Activated T-cell treated with anti-CD3 and anti-CD28 coated beads, Interleukin-2, amount 50 U/mL, for 4 hours (primary cell): ENCODE data around the gene SOCS6. TPM values are rescaled to one million over a fixed set of nuclear protein-coding genes. Genes with fewer than 3 reads are reported as not detected.
"Not testable (repeated sequence)": the region's sequence is repeated elsewhere in the genome, so short reads cannot be mapped to it uniquely, and the experiment has no call there.

ENCODE experiments used
- ATAC-seq, 2 donors: fragments of 200-7000 bp; cut with Tn5 transposase; one replicate each; pipeline ENCODE4 v1.10.0; 2021
- DNase-seq: peaks from one replicate; pipeline ENCODE4 v3.0.0-alpha.2; 2020
- H3K27me3 Mint-ChIP-seq: one replicate; pipeline ENCODE4 v1.8.0; 2021; ENCODE audit warnings: low read depth, mixed read lengths
- H3K36me3 Mint-ChIP-seq: one replicate; pipeline ENCODE4 v1.8.0; 2022; ENCODE audit warnings: mixed read lengths; ENCODE audit not compliant: insufficient read depth
- H3K4me1 Mint-ChIP-seq: one replicate; pipeline ENCODE4 v1.8.0; 2021; ENCODE audit warnings: low read depth, mixed read lengths
- H3K4me3 Mint-ChIP-seq: one replicate; pipeline ENCODE4 v1.8.0; 2021; ENCODE audit warnings: mild to moderate bottlenecking, moderate library complexity, mixed read lengths
- H3K9me3 Mint-ChIP-seq: one replicate; pipeline ENCODE4 v1.8.0; 2021; ENCODE audit warnings: mixed read lengths
- total RNA-seq, 3 donors: library from RNA; stranded (reverse); gene quantifications; one replicate each; pipeline ENCODE4 v1.2.1, GENCODE V29; 2021

SOCS6 gene
- total RNA-seq, 3 donors from 2014 or later: 0.63 to 0.81 (median 0.79) TPM

DNA sequence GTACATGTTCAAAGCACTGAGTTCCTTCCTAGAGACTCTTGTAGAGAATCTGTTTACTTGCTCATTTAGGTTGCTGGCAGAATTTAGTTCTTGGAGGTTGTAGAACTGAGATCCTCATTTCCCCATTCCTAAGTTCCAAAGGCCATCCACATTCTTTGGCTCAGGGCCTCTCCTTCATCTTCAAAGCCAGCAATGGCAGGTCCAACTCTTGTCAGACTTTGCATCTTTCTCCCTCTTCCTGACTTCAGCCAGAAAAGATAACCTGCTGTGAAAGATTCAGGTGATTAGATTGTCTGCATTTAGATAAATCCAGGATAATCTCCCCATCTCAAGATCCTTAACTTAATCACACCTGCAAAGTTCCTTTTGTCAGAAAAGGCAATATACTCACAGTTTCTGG, 51.1 kb downstream of the SOCS6 start:
- ATAC-seq: no peak
- peaks cover 2% of the 10 kb centered on the region for H3K9me3 Mint-ChIP-seq
- H3K36me3 Mint-ChIP-seq: no peaks in the 10 kb centered on the region
- H3K4me3 Mint-ChIP-seq: no peak overlapping the region
- no peaks in the 10 kb centered on the region for H3K27me3 Mint-ChIP-seq
- no peaks in the 10 kb centered on the region for H3K4me1 Mint-ChIP-seq
- DNase-seq: no peak

DNA sequence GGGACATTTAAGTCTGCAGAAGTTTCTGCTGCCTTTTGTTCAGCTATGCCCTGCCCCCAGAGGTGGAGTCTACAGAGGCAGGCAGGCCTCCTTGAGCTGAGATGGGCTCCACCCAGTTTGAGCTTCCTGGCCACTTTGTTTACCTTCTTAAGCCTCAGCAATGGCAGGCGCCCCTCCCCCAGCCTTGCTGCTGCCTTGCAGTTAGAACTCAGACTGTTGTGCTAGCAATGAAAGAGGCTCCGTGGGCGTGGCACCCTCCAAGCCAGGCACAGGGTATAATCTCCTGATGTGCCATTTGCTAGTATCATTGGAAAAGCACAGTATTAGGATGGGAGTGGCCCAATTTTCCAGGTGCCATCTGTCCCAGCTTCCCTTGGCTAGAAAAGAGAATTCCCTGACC, 59.6 kb downstream of the SOCS6 start:
- H3K9me3 Mint-ChIP-seq, H3K4me3 Mint-ChIP-seq, H3K27me3 Mint-ChIP-seq, DNase-seq, H3K4me1 Mint-ChIP-seq, ATAC-seq, H3K36me3 Mint-ChIP-seq: not testable (repeated sequence)

DNA sequence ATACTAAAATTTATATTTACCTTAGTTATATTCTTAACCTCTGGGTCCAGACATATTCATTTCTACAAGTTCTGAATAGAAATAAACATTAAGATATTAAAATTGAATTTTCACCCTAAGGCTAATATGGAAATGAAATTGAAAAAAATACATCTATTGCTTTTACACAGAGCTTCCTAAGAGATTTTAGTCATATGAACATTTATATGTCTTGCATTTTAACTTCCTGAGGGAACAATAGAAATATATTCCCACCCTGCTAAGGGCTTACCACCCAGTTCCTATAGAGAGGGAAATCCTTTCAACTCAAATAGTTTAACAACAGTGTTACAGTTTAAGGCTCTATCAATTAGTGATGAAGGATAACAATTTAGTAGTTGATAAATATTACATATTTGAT, 60.5 kb downstream of the SOCS6 start:
- ATAC-seq: no peak
- DNase-seq: no peak
- no peaks in the 10 kb centered on the region for H3K27me3 Mint-ChIP-seq
- no peak overlapping the region for H3K4me3 Mint-ChIP-seq
- H3K9me3 Mint-ChIP-seq: peaks cover 4% of the 10 kb centered on the region
- no peaks in the 10 kb centered on the region for H3K4me1 Mint-ChIP-seq
- H3K36me3 Mint-ChIP-seq: no peaks in the 10 kb centered on the region

DNA sequence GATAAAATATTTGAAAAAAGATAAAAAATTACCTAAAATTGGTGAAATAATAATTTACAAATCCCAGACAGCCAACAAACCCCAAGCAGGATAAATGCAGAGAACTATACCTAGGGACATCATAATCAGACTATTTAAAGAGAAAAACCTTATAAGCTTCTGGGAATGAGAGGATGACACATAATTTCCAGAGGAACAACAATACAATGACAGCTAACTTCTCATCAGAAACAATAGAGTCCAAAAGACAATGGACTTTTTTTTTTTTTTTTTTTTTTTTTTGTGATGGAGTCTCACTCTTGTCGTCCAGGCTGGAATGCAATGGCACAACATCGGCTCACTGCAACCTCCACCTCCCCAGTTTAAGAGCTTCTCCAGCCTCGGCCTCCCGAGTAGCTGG, 65.2 kb downstream of the SOCS6 start:
- H3K4me1 Mint-ChIP-seq: no peaks in the 10 kb centered on the region
- no peak for ATAC-seq
- no peaks in the 10 kb centered on the region for H3K27me3 Mint-ChIP-seq
- peaks cover 4% of the 10 kb centered on the region for H3K9me3 Mint-ChIP-seq
- H3K4me3 Mint-ChIP-seq: no peak overlapping the region
- no peaks in the 10 kb centered on the region for H3K36me3 Mint-ChIP-seq
- no peak for DNase-seq

DNA sequence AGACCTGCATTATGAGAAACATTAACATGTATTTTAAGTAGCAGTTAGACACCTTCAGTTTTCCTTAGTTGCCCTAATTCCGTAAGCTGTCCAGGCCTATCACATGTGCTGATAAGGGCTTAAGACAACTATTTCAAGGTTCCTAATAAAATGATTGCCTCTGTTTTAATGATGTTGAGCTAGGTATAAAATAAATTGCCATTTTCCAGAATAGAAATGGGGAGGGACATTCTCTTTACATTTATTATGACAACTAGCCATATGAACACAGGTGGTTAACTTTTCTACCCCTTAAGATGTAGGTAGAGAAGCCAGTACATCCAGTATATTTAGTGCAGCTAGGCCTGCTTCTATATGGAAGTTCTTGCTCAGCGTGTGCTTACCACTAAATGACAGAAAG, 65.9 kb downstream of the SOCS6 start:
- Mint-ChIP-seq H3K4me1 (no peaks in the 10 kb centered on the region), H3K9me3 (peaks cover 4% of the 10 kb centered on the region), H3K27me3 (no peaks in the 10 kb centered on the region), H3K4me3 (no peak overlapping the region), H3K36me3 (no peaks in the 10 kb centered on the region)
- ATAC-seq (no peak), DNase-seq (no peak)

DNA sequence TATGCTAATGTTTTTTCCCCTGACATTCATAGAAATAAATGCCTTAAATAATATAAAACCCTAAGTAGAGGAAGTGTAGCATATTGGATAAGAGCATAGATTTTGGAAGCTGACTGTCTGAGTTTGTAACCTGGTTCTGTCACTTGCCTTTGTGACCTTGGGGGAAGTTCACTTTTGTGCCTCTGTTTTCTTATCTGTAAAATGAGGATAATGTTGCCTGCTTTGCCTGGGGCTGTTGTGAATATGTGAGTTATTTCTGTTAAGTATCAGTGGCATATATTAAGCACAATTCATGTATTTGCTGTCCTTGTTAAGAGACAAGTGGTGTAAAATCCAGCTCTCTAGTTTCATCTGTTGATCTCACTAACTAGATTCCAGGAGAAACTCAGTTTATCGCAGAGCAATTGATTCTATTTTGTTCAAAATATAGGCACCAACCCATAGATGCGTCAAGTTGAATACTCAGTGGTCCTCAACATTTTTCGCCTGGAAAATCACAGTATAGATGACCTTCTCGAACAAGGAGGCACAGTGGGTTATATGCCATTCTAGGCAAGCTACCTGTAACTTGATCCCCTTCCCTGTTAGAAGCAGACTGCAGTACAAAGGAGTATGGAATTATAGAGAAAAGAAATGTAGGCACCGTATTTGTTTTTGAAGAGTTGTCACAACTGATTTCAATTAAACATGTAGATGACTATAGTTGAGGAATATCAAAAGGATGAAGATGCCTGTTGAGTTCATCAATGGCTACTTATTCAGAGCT, 67.0 kb downstream of the SOCS6 start:
- no peak overlapping the region for H3K4me3 Mint-ChIP-seq
- no peaks in the 10 kb centered on the region for H3K27me3 Mint-ChIP-seq
- DNase-seq (no peak), ATAC-seq (no peak)
- no peaks in the 10 kb centered on the region for H3K4me1 Mint-ChIP-seq
- peaks cover 4% of the 10 kb centered on the region for H3K9me3 Mint-ChIP-seq
- no peaks in the 10 kb centered on the region for H3K36me3 Mint-ChIP-seq

DNA sequence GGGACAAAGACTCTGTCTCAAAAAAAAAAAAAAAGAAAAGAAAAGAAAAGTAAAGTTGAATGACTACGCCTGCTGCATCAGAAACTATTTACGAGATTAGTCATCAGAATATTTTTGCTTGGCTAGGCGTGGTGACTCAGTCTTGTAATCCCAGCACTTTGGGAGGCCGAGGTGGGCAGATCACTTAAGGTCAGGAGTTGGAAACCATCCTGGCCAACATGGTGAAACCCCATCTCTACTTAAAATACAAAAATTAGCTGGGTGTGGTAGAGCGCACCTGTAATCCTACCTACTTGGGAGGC, 69.2 kb downstream of the SOCS6 start:
- not testable (repeated sequence) for H3K36me3 Mint-ChIP-seq, H3K27me3 Mint-ChIP-seq, H3K4me1 Mint-ChIP-seq, H3K4me3 Mint-ChIP-seq, DNase-seq, H3K9me3 Mint-ChIP-seq, ATAC-seq

DNA sequence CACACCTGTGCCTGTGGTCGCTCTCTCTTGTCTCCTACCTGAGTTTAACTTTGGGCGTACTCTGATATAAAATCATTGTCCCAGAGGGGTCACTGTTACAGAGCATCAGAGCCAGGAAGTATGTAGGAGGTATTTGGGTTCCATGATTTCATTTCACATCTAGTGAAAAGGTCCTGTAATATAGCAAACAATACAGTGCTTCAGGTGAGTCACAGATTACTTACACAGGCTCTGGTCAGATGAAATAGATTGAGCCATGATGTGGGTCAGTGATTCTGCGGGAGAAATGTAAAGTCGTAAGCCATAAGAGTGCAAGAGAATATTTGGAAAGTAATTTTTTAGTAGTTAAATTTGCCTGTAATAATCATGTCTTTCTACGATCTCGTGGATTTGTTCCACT, 70.2 kb downstream of the SOCS6 start:
- Mint-ChIP-seq H3K4me1 (no peaks in the 10 kb centered on the region), H3K9me3 (no peaks in the 10 kb centered on the region), H3K27me3 (no peaks in the 10 kb centered on the region), H3K4me3 (no peak overlapping the region), H3K36me3 (no peaks in the 10 kb centered on the region)
- no peak for DNase-seq
- ATAC-seq: no peak

DNA sequence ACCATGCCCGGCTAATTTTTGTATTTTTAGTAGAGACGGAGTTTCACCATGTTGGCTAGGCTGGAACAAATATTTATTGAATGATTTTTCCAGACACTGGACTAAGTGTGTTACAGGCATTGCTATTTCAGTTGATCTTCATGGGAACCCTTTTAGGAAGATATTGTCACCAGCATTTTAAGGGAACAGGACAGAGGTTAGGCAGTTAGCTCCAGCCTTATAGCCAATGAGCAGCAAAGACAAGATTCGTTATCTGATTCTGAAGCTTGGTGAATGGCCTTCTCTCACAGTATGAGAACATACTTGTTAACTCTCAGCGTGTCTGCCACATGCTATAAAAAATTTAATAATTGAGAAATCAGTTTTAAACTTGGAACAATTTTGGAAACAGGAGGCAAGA, 73.4 kb downstream of the SOCS6 start:
- Mint-ChIP-seq H3K4me3 (no peak overlapping the region), H3K9me3 (no peaks in the 10 kb centered on the region), H3K36me3 (no peaks in the 10 kb centered on the region), H3K27me3 (no peaks in the 10 kb centered on the region), H3K4me1 (no peaks in the 10 kb centered on the region)
- DNase-seq (no peak), ATAC-seq (no peak)

DNA sequence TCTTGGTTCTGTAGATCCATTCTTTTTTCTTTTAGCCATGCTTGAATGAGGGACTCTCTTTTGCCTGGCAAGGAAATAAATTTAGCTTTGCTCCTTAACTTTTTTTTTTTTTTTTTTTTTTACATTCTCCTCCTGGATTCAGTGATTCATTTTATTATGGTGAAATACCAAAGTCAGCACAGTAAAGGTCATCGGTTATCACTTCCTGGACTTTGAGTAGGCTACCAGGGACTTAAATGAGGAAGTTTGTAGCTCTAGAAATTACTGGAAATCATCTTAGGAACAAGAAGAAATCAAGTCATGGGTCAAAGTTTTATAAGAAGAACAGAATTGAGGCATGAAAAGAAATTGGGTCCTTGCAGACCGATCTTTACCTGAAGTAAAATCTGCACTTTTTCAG, 75.0 kb downstream of the SOCS6 start:
- H3K9me3 Mint-ChIP-seq: no peaks in the 10 kb centered on the region
- H3K27me3 Mint-ChIP-seq: peaks cover 5% of the 10 kb centered on the region
- H3K4me1 Mint-ChIP-seq: no peaks in the 10 kb centered on the region
- no peaks in the 10 kb centered on the region for H3K36me3 Mint-ChIP-seq
- DNase-seq (no peak), ATAC-seq (no peak)
- no peak overlapping the region for H3K4me3 Mint-ChIP-seq

DNA sequence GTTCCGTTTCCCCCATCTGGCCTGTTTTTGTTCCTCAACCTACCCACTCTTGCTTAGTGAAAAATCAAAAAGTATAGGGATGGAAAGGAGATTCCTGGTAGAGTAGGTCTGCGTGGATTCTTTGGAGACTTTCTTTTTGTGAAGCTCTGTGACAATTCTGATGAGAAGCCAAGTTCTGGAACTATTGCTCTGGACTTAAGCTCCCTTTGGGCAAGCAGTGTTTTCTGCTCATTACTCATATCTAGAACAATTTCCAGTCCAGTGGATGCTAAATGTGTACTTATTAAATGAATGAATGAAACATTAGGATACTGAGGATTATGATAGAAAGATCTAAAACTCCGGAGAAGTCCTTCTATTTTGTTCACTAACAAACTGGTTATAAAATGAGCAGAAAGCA, 76.5 kb downstream of the SOCS6 start:
- H3K36me3 Mint-ChIP-seq: no peaks in the 10 kb centered on the region
- peaks cover 7% of the 10 kb centered on the region for H3K27me3 Mint-ChIP-seq
- no peaks in the 10 kb centered on the region for H3K9me3 Mint-ChIP-seq
- ATAC-seq (no peak), DNase-seq (no peak)
- no peaks in the 10 kb centered on the region for H3K4me1 Mint-ChIP-seq
- H3K4me3 Mint-ChIP-seq: no peak overlapping the region

DNA sequence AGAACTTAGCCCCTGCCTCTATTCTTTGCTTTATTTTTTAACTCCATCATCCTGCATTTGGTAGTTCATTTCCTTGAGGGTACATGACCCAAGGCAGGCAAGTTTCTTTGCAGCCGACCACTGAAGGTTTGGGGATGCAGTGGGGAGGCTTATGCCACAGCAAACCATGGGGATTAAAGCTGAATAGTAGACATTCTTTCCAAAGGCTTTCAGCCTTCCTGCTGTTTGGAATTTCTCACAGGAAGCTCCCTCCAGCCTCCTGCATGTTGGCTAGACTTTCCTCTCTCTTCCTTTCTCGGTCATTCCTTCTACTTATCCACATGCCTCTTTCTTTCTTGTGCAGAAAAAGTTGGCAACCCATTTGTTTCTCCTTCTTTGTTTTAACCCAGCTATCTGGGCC, 77.3 kb downstream of the SOCS6 start:
- ATAC-seq: no peak
- Mint-ChIP-seq H3K4me1 (no peaks in the 10 kb centered on the region), H3K36me3 (no peaks in the 10 kb centered on the region), H3K4me3 (no peak overlapping the region), H3K9me3 (no peaks in the 10 kb centered on the region), H3K27me3 (peaks cover 9% of the 10 kb centered on the region)
- no peak for DNase-seq

DNA sequence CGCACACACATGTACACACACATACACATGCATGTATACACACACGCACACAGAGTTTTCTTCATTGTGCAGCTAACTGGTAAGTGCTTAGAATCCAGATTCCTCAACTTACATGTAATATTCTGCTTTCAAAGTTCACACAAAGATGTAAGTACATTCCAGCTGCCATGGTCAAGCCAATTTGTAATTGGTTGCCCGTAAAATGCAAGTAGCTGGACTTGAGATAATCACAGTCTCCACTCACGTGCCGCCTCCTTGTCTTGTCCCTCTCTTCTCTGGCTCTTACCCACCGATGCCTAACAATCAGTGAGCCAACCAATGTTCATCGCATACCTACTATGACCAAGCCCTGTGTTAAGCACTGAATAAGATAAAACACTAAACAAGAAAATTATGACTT, 77.8 kb downstream of the SOCS6 start:
- H3K36me3 Mint-ChIP-seq: no peaks in the 10 kb centered on the region
- no peak for ATAC-seq
- H3K9me3 Mint-ChIP-seq: no peaks in the 10 kb centered on the region
- H3K4me3 Mint-ChIP-seq: no peak overlapping the region
- H3K27me3 Mint-ChIP-seq: peaks cover 9% of the 10 kb centered on the region
- no peak for DNase-seq
- H3K4me1 Mint-ChIP-seq: no peaks in the 10 kb centered on the region

DNA sequence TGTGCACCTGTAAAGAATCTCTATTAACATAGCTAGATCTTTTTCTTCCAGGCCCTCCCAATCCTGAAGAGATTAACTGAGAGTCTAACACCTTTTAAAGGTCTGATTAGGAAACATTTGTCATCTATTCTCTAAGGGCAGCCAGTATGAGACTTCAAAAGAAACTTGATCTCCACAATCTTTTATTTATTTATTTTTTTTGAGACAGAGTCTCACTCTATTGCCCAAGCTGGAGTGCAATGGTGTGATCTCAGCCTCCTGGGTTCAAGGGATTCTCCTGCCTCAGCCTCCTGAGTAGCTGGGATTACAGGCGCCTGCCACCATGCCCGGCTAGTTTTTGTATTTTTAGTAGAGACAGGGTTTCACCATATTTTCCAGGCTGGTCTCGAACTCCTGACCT, 78.5 kb downstream of the SOCS6 start:
- not testable (repeated sequence) for H3K4me3 Mint-ChIP-seq, H3K36me3 Mint-ChIP-seq

DNA sequence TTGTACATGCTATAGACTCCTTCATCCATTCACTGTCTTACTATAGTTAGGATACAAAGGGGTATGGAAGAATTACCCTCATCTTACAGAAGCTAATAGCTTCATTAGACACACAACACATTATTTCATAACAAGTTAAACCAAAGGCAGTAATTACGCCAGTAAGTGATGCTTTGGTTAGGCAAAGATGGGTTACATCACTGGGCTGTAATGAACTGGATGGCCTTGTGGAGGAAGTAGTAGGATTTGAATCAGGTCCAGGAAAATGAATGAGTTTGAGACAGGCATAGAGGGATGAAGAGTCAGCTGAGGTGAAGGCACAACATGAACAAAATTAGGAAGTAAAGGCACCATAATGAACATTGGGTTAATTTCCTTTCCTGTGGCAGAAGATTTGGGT, 80.1 kb downstream of the SOCS6 start:
- Mint-ChIP-seq H3K9me3 (no peaks in the 10 kb centered on the region), H3K36me3 (no peaks in the 10 kb centered on the region), H3K27me3 (peaks cover 9% of the 10 kb centered on the region), H3K4me1 (no peaks in the 10 kb centered on the region), H3K4me3 (no peak overlapping the region)
- no peak for ATAC-seq
- DNase-seq: no peak

More for the DNA sequence above, 78.5 kb downstream of the SOCS6 start:
- not testable (repeated sequence) for H3K27me3 Mint-ChIP-seq, H3K4me1 Mint-ChIP-seq, ATAC-seq, H3K9me3 Mint-ChIP-seq, DNase-seq
